Measurements from ENCODE around the gene RPS6KA5.
"Not testable (repeated sequence)": the region's sequence is repeated elsewhere in the genome, so short reads cannot be mapped to it uniquely, and the experiment has no call there.

Gene RPS6KA5

GRCh38 chr14:90856115-90856514, 204.3 kb downstream of the RPS6KA5 start:
- not testable (repeated sequence) for DNase-seq

DNA sequence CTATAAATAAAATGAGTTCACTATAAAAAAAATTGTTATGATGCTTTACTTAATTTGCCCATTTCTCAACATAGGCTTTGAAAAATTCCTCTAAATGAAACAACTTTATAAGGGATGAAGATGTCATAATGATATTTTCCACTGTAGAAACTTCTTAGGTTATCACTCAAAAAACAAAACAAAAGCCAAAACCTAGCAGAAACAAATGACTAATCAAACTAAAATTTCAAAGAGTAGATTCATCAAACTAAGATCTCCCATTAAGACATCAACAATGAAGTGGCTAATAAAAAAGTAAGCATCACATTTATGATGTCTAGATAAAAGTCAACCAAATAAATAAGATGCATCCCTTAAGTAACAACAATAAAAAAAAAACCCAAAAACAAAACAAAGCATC, 207.3 kb downstream of the RPS6KA5 start:
- DNase-seq, result no peak

DNA sequence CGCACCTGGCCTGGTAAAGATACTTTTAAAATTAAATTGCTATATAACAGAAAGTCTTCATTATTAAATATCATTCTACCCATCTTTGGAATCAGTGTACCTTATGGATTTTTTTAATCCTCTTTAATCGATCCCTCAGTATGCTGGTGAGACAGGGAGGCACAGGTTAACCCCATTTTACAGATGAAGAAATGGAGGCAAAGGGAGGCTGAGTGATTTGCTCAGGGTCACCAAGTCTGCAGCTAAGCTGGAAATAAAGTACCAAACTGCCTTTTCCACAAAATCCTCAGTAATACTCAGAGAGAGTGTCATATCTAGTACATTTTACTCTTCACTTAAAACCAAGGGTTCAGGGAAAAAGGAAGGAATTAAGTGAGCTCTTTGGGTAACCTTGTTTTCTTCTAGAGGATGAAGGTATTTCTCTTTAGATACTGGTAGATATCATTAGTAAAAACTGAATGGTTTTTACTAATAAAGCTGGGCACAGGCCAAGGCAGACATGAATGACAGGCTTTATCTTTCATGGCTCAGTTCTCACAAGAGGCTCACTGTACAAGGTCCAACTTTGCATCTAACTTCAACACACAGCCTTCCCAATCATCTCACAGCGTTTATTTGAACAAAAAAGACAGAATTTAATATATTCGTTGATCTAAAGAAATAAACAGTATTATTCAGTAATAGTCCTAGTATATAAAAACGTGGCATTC, 209.0 kb downstream of the RPS6KA5 start:
- DNase-seq, result no peak

- peak; percentile 55 for DNase-seq
Measured at GRCh38 chr14:90850487-90850886, 210.0 kb downstream of the RPS6KA5 start.

DNA sequence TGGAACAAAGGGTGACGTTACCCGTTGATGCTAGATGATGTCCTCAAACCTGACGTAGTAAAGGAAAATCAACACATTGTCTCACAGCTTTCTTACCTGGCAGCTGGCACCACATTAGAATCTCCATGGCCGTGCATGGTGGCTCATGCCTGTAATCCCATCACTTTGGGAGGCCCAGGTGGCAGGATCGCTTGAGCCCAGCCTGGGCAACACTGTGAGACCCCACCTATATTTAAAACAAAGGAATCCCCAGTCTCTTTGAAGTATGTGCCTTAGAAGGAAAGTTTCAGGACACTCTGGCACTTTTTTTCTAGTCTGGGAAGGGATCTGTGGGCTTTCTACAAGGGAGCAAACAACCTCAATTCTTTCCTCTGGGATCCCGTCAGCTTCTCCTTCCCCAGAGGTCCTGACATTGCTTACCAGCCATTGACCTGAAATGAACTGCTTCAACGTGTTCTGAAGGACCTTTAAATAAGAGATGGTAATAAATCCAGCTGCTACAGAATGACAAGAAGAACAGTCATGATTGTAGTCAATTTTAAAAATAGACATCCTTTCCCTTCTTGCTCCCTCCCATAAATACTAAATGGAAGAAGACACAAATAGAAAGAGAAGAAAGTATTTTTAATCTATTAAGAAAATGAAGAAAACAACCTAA, 210.5 kb downstream of the RPS6KA5 start:
- no peak for DNase-seq

DNA sequence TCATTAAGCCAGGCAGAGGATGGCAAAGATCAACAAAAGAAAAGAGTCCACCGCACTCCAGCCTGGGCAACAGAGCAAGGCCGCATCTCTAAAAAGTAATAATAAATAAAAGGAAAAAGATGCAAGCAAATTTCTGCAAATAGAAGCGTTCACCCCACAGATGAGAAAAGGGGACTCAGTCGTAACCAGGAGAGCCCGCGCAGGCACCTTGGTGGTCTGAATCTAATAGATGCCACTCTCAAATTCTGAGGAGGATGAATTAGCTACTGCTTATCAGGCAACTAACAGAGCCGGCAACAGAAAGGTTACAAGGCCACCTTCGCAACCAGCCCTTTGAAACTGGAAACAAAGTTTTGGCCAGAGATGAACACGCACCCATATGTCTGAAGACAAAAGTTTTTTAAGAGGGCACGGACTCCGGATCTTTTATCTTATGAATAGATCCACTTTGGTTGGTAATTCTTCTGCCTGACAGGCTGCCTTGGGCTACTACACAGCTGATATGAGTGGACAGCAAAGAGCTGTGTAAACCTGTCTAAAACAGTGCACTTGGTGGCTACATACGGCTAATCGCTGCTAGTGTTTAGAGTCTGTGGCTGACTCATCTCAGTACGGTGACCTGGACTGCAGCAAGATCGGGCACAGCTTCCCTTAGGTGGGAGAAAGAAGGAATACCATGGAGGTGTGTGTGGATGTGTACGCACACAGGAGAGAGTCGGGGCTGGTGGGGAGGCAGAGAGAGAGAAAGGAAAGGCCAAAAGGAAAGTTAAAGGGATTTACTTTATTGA, 211.3 kb downstream of the RPS6KA5 start:
- no peak for DNase-seq

DNA sequence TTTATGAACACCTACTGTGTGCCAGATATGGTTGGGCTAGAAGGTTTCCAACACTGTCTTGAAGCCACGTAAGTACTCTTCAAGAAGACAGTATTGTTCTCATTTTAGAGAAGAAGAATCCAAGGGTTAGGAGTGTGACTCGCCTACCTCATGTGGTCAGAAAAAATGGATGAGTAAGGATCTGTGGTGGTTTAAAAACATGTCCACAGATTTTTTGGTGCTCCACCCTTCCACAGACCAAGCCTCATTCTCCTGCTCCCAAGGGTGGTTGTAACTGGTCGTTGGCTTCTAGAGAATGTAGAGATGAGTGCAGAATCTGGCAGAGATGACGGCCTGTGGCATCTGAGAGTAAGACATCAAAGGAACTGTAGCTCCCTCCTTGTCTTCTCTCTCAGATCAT, 213.9 kb downstream of the RPS6KA5 start:
- DNase-seq, result peak; percentile 78

DNA sequence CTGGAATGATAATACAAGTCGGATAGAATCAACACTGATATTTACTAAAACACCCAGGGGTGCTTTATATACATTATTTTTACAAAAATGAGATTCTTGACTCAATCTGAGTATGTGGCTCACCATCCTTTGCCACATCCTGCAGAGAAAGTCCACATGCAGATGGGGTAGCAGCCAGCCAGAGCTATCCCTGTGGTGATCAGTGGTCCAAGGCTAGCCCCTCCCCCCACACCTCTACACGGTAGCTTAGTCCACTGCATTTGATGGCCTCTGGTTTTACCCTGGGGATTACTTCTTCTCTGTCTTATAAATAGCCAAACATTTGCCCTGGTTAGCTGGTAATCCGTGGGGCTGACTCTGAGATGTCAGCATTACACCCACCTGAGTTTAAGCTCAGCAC, 216.1 kb downstream of the RPS6KA5 start:
- DNase-seq, result no peak

DNA sequence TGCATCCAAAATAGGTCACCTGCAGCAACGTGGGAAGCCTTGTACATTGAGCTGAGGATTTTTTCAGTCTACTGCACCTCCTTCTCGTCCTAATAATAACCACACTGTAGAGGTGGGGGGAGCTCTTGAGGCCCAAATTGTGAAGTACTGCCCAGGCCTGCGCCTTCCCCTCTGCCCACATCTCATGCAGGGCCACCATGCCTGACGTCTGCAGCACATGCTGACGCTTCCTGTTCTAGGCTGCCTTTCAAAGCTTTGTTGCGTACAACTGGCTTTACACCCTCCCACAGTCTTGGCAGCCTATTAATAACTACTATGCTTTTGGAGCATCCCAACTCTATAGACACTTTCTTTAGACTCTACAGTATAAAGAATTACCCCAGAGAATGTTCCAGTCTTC, 217.7 kb downstream of the RPS6KA5 start:
- no peak for DNase-seq

- DNase-seq, result not testable (repeated sequence)
Measured at GRCh38 chr14:90840667-90841066, 219.8 kb downstream of the RPS6KA5 start.

DNA sequence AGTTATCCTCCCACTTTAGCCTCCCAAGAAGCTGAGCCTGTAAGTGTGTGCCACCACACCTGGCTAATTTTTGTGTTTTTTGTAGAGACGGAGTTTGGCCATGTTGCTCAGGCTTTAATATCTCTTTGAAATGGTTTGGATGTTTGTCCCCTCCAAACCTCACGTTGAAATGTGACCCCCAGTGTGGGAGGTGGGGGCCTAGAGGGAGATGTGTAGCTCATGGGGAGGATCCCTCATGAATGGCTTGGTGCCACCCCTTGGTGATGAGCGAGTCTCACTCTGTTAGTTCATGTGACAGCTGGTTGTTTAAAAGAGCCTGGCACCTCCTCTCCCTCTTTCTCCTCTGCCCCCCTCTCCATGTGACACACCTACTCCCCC, 220.6 kb downstream of the RPS6KA5 start:
- no peak for DNase-seq

DNA sequence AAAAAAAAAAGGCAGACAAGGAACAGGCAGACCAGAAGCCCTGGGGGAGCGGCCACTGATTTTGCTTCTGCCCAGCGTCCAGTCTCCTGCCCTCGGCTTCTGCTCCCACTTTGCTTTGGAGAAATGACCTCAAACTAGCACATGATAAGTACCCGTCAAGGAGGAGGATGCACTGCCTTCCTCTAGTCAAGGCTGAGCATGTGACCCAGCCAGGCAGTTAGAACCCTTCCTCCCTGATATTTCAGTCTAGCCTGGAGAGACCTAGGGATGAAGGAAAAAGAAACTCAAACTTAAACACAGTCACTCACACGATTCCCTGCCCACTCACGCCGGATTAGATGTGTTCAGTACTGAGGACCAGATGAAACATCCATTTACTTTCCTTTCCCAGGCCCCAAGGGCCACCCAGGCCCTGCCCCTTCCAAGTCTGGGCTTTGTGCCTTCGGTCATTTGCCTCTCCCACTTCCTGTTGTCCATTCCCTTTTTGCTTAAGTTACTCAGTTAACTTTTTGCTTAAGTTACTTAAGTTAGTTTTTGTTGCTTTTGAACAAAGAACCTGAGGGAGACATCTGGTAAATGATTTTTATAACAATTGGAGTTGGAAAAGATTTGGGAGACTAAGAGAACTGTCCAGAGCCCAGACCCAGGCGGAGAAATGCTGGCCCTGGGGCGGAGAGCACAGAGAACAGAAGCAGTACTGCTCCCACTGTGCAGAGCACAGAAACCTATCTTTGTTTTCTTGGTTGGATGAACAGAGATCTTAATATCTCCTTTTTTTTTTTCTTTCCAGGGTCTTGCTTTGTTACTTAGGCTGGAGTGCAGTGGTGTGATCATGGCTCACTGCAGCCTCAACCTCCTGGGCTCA, 221.2 kb downstream of the RPS6KA5 start:
- DNase-seq, result peak; percentile 42

GRCh38 chr14:90838531-90838930, 221.9 kb downstream of the RPS6KA5 start:
- DNase-seq, result not testable (repeated sequence)

GRCh38 chr14:90837355-90837754, 223.1 kb downstream of the RPS6KA5 start:
- no peak for DNase-seq

GRCh38 chr14:90836692-90837063, 223.8 kb downstream of the RPS6KA5 start:
- no peak for DNase-seq

DNA sequence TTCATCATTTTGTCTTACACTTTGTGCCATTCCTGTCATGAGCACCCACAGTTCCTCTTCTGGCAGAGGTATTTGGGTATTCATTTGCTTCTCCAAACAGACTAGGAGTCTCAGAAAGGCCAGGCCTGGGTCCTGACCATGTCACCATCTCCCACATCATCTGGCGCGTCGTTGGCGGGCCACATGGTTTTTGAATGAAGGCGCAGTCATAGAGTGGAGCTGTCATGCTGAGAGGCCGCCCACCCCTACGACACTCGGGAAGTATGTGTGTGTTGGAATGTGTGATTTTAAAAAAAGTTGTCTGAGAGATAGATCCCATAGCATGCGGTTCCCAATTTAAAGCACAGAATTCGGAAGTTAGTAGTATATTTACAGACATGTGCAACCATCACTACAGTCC, 228.6 kb downstream of the RPS6KA5 start:
- DNase-seq, result no peak

- DNase-seq, result no peak
Measured at GRCh38 chr14:90830931-90831701, 229.3 kb downstream of the RPS6KA5 start.

DNA sequence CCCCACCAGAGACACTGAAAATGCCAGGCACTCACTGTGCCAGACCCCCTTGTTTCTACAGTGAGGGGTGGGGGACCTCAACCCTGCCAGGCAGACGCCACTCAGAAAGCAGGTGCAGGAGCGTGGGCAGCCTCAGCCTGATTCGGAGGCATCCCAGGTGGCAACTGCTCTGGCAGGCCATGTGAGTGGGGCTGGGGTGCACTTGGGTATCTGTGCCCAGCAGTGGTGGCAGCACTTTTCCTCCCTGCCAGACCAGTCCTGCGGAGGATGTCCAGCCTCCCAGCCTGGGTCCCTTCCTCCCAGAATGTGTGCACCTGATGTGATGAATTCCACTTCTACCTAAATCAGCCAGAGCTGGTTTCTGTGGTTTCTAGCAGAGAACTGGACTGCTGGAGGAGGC, 230.8 kb downstream of the RPS6KA5 start:
- no peak for DNase-seq

GRCh38 chr14:90828642-90829487, 231.6 kb downstream of the RPS6KA5 start:
- DNase-seq, result no peak

- peak; percentile 85 for DNase-seq
Measured at GRCh38 chr14:90827919-90828610, 232.4 kb downstream of the RPS6KA5 start.

DNA sequence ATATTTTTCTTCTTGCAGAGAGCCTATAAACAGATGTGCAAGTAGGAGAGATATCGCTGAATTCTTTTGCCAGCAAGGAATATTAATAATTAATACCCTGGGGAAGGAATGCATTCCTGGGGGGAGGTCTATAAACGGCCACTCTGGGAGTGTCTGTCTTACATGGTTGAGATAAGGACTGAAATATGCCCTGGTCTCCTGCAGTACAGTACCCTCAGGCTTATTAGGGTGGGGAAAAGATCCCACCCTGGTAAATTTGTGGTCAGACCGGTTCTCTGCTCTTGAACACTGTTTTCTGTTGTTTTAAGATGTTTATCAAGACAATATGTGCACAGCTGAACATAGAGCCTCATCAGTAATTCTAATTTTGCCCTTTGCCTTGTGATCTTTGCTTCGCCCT, 236.9 kb downstream of the RPS6KA5 start:
- not testable (repeated sequence) for DNase-seq

Measured in fibroblast of upper back skin (primary cell).